Hepatocyte (in vitro differentiated cells): ENCODE data around the gene CEP152. TPM values are rescaled to one million over a fixed set of nuclear protein-coding genes. Genes with fewer than 3 reads are reported as not detected.

Experiments
- DNase-seq: peaks from one replicate; pipeline ENCODE4 v3.0.0-alpha.2; 2016; ENCODE audit warnings: low spot score
- H2AFZ ChIP-seq: fragments of 200-600 bp; sonication (generic); 2 replicates; pipeline ENCODE4 v1.6.0; 2016; ENCODE audit warnings: antibody characterized with exemption, mild to moderate bottlenecking
- H3K27ac ChIP-seq: fragments of 200-600 bp; sonication (generic); 2 replicates; pipeline ENCODE4 v1.5.1; 2016; ENCODE audit warnings: mild to moderate bottlenecking
- H3K27me3 ChIP-seq: fragments of 200-600 bp; sonication (generic); 2 replicates; pipeline ENCODE4 v1.6.1; 2016
- H3K36me3 ChIP-seq: fragments of 200-600 bp; sonication (generic); replicated peaks from 2 replicates; pipeline ENCODE4 v1.5.1; 2016; ENCODE audit warnings: low read depth; ENCODE audit not compliant: insufficient read depth
- H3K4me1 ChIP-seq: fragments of 200-600 bp; sonication (generic); 2 replicates; pipeline ENCODE4 v1.5.1; 2016; ENCODE audit warnings: mild to moderate bottlenecking, moderate library complexity; ENCODE audit not compliant: insufficient read depth
- H3K4me2 ChIP-seq: fragments of 200-600 bp; sonication (generic); 2 replicates; pipeline ENCODE4 v1.6.0; 2016
- H3K4me3 ChIP-seq: fragments of 200-600 bp; sonication (generic); 2 replicates; pipeline ENCODE4 v1.5.1; 2016; ENCODE audit warnings: mild to moderate bottlenecking
- H3K79me2 ChIP-seq: fragments of 200-600 bp; sonication (generic); 2 replicates; pipeline ENCODE4 v1.6.0; 2017; ENCODE audit warnings: mild to moderate bottlenecking
- H3K9me2 ChIP-seq: fragments of 200-600 bp; sonication (generic); replicated peaks from 2 replicates; pipeline ENCODE4 v1.6.0; 2017; ENCODE audit warnings: mild to moderate bottlenecking; ENCODE audit not compliant: insufficient read depth
- H3K9me3 ChIP-seq: fragments of 200-600 bp; sonication (generic); 2 replicates; pipeline ENCODE4 v1.5.1; 2016; ENCODE audit warnings: low read depth, mild to moderate bottlenecking
- H4K20me1 ChIP-seq: fragments of 200-600 bp; sonication (generic); 2 replicates; pipeline ENCODE4 v1.6.0; 2016; ENCODE audit warnings: mild to moderate bottlenecking; ENCODE audit not compliant: insufficient read depth, poor library complexity, severe bottlenecking
- EZH2 ChIP-seq: fragments of 200-600 bp; sonication (generic); IDR thresholded peaks from 2 replicates; pipeline ENCODE4 v1.6.1; 2016; ENCODE audit warnings: antibody characterized with exemption, mild to moderate bottlenecking, borderline replicate concordance
- EZH2phosphoT487 ChIP-seq: fragments of 200-600 bp; sonication (generic); IDR thresholded peaks from one replicate; pipeline ENCODE4 v1.6.1; 2018; ENCODE audit warnings: antibody characterized with exemption, mild to moderate bottlenecking, low read depth, moderate library complexity; ENCODE audit not compliant: unreplicated experiment, severe bottlenecking
- WGBS: methylation state at CpG from one replicate; pipeline ENCODE4 v1.1.6; 2016; ENCODE audit warnings: low lambda C conversion rate; ENCODE audit errors: missing lambda C conversion rate; 5-methylcytosine and 5-hydroxymethylcytosine counted together
- polyA plus RNA-seq: library from polyadenylated mRNA; unstranded; fragments of >200 nt; fragmentation: Nextera tagmentation; extraction: Ambion mirVana; gene quantifications from 2 replicates; pipeline ENCODE4 v1.2.1, GENCODE V29; 2016
- total RNA-seq: library from RNA; depleted of rRNA; stranded (reverse); fragments of >200 nt; gene quantifications from 2 replicates; pipeline ENCODE4 v1.2.3, GENCODE V29; 2014
- TF ChIP-seq, protein P1 (sequence below): fragments of 200-600 bp; sonication (generic); IDR thresholded peaks from 2 replicates; pipeline ENCODE4 v1.5.1; 2016; ENCODE audit warnings: antibody characterized with exemption, mild to moderate bottlenecking; ENCODE audit not compliant: poor library complexity

The CEP152 gene
- total and polyA plus RNA-seq, 2 experiments from 2014 or later: 4.7 to 6.3 TPM

DNA sequence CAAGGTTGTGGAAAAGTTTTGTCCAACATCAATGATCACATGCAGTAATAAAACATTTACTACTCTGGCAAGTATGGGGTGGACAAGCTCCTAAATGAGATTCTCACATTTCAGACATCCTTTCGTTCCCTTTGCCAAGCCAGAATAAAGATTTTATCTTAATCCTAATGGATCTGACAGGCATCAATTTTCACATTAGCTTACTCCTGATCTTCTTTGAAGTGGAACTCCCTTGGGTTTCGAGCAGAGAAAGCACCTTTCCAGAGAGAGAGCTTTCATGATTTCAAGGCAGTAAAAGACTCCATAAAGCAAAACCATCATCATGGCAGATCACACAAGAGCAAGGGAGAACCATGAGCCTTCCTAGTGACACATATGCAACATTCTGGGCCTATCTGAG lies 39.8 kb upstream of the CEP152 start:
- H3K9me3 ChIP-seq: no peaks in the 10 kb centered on the region
- no peak for TF ChIP-seq EZH2phosphoT487
- no peak for TF ChIP-seq EZH2
- TF ChIP-seq, protein P1, sequence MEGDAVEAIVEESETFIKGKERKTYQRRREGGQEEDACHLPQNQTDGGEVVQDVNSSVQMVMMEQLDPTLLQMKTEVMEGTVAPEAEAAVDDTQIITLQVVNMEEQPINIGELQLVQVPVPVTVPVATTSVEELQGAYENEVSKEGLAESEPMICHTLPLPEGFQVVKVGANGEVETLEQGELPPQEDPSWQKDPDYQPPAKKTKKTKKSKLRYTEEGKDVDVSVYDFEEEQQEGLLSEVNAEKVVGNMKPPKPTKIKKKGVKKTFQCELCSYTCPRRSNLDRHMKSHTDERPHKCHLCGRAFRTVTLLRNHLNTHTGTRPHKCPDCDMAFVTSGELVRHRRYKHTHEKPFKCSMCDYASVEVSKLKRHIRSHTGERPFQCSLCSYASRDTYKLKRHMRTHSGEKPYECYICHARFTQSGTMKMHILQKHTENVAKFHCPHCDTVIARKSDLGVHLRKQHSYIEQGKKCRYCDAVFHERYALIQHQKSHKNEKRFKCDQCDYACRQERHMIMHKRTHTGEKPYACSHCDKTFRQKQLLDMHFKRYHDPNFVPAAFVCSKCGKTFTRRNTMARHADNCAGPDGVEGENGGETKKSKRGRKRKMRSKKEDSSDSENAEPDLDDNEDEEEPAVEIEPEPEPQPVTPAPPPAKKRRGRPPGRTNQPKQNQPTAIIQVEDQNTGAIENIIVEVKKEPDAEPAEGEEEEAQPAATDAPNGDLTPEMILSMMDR: no peak
- H3K36me3 ChIP-seq: no peaks in the 10 kb centered on the region
- H3K27me3 ChIP-seq: no peaks in the 10 kb centered on the region
- 71% methylated on average over 2 of the region's 2 CpGs for WGBS
- no peak overlapping the region for H2AFZ ChIP-seq
- H3K4me1 ChIP-seq: peaks cover 7% of the 10 kb centered on the region
- H3K4me3 ChIP-seq: no peak overlapping the region
- DNase-seq: no peak
- H3K4me2 ChIP-seq: no peak overlapping the region
- no peaks in the 10 kb centered on the region for H3K79me2 ChIP-seq
- no peaks in the 10 kb centered on the region for H3K9me2 ChIP-seq
- no peak overlapping the region for H3K27ac ChIP-seq
- no peaks in the 10 kb centered on the region for H4K20me1 ChIP-seq

DNA sequence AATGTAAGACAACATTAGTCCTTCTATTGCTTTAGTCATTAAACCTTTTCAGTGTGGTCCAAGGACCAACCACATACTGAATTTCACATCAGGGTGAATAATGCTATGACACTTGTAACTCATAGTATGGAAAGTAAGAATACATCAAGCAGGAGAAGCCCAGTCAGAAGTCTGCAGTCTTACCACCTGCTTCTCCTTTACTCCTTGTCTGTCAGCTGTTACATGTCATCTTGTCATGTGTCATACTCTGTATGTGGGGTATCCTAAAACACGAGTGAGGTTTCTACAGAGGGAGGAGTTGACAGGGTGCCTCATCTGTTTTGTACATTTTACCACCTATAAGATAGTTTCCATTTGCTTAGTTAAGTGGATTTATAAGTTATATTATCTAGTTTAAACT lies 34.3 kb upstream of the CEP152 start:
- H3K9me3 ChIP-seq: no peaks in the 10 kb centered on the region
- H3K4me2 ChIP-seq: no peak overlapping the region
- no peak overlapping the region for H3K4me3 ChIP-seq
- no peaks in the 10 kb centered on the region for H3K4me1 ChIP-seq
- no peaks in the 10 kb centered on the region for H4K20me1 ChIP-seq
- DNase-seq: no peak
- H3K9me2 ChIP-seq: no peaks in the 10 kb centered on the region
- no peaks in the 10 kb centered on the region for H3K36me3 ChIP-seq
- TF ChIP-seq EZH2: no peak
- no peak for TF ChIP-seq EZH2phosphoT487
- TF ChIP-seq, protein P1: no peak
- H3K79me2 ChIP-seq: no peaks in the 10 kb centered on the region
- 86% methylated on average over 1 of the region's 1 CpG for WGBS
- H3K27me3 ChIP-seq: no peaks in the 10 kb centered on the region
- H2AFZ ChIP-seq: no peak overlapping the region
- H3K27ac ChIP-seq: no peak overlapping the region

DNA sequence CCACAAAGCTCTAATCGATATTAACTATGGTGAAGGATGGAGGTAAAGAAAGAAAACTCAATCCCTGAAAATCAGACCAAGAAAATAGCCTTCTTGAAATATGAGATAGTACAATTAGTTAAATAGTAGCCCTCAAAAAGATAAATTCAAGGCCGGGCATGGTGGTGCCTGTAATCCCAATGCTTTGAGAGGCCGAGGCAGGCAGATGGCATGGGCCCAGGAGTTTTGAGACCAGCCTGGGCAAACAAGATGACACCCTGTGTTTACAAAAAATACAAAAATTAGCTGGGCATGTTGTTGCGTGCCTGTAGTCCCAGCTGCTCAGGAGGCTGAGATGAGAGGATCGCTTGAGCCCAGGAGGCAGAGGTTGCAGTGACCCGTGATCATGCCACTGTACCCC lies 31.6 kb upstream of the CEP152 start:
- WGBS: 96% methylated on average over 6 of the region's 6 CpGs
- Histone ChIP-seq H3K79me2 (no peaks in the 10 kb centered on the region), H3K27ac (no peak overlapping the region), H3K36me3 (no peaks in the 10 kb centered on the region), H3K4me3 (no peak overlapping the region), H3K27me3 (no peaks in the 10 kb centered on the region), H2AFZ (no peak overlapping the region), H3K9me2 (no peaks in the 10 kb centered on the region), H4K20me1 (no peaks in the 10 kb centered on the region), H3K4me2 (no peak overlapping the region), H3K9me3 (no peaks in the 10 kb centered on the region), H3K4me1 (no peaks in the 10 kb centered on the region)
- TF ChIP-seq EZH2: no peak
- TF ChIP-seq, protein P1: no peak
- TF ChIP-seq EZH2phosphoT487: no peak
- DNase-seq: no peak

DNA sequence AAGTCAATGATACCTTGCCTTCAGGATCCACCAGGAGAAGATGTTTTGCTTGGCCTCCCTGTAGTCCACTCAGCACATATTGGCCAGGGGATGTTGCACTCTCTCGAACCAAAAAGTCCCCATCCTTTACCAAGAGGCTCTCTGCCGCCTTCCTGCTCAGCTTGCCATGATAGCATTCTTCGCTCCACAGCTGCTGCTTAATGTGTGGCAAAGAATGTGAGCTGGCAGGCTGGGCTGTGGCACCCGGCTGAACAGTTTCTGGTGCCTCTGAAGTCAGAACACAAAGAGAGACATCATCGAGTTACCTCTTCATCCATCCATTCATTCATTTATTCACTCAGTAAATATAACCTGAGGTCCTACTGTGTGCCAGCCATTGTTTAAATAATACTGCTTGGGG lies 23.9 kb upstream of the CEP152 start:
- H3K4me1 ChIP-seq: no peaks in the 10 kb centered on the region
- no peaks in the 10 kb centered on the region for H3K36me3 ChIP-seq
- no peaks in the 10 kb centered on the region for H3K9me3 ChIP-seq
- no peaks in the 10 kb centered on the region for H3K9me2 ChIP-seq
- H4K20me1 ChIP-seq: no peaks in the 10 kb centered on the region
- H3K79me2 ChIP-seq: no peaks in the 10 kb centered on the region
- no peak overlapping the region for H3K4me3 ChIP-seq
- H3K27me3 ChIP-seq: no peaks in the 10 kb centered on the region
- no peak for DNase-seq
- no peak overlapping the region for H3K27ac ChIP-seq
- no peak overlapping the region for H2AFZ ChIP-seq
- TF ChIP-seq EZH2phosphoT487: no peak
- no peak overlapping the region for H3K4me2 ChIP-seq
- 75% methylated on average over 5 of the region's 5 CpGs for WGBS
